CD4-positive, alpha-beta T cell treated with Interferon alpha-2 for 1 hour (primary cell): ENCODE measurements around the gene DTX2.
"Not testable (repeated sequence)": the region's sequence is repeated elsewhere in the genome, so short reads cannot be mapped to it uniquely, and the experiment has no call there.

Experiments used
- DNase-seq, 2 donors: peaks; one replicate each; pipeline ENCODE4 v3.0.0-alpha.2; 2020 to 2022

The DTX2 gene

GRCh38 chr7:76445577-76446008, 15.9 kb upstream of the DTX2 start:
- peak in 1 of 2 donors; percentile 12 for DNase-seq

GRCh38 chr7:76457017-76457416, 4.5 kb upstream of the DTX2 start:
- DNase-seq: not testable (repeated sequence)

GRCh38 chr7:76458504-76458903, 3.0 kb upstream of the DTX2 start:
- not testable (repeated sequence) for DNase-seq

GRCh38 chr7:76460767-76461166, 742 bp upstream of the DTX2 start:
- not testable (repeated sequence) for DNase-seq

- DNase-seq: not testable (repeated sequence)
Observed at GRCh38 chr7:76462271-76462882, 868 bp downstream of the DTX2 start.

GRCh38 chr7:76464959-76465358, 3.5 kb downstream of the DTX2 start:
- not testable (repeated sequence) for DNase-seq

GRCh38 chr7:76465950-76466349, 4.4 kb downstream of the DTX2 start:
- DNase-seq: not testable (repeated sequence)

GRCh38 chr7:76467743-76468404, 6.4 kb downstream of the DTX2 start:
- DNase-seq: not testable (repeated sequence)

- DNase-seq: not testable (repeated sequence)
Observed at GRCh38 chr7:76471556-76472221, 10.2 kb downstream of the DTX2 start.

- DNase-seq: not testable (repeated sequence)
Observed at GRCh38 chr7:76473097-76473496, 11.6 kb downstream of the DTX2 start.

- not testable (repeated sequence) for DNase-seq
Observed at GRCh38 chr7:76476280-76476679, 14.8 kb downstream of the DTX2 start.

- not testable (repeated sequence) for DNase-seq
Observed at GRCh38 chr7:76476742-76477474, 15.4 kb downstream of the DTX2 start.

GRCh38 chr7:76479628-76480027, 18.1 kb downstream of the DTX2 start:
- not testable (repeated sequence) for DNase-seq

- DNase-seq: not testable (repeated sequence)
Observed at GRCh38 chr7:76480403-76481253, 19.1 kb downstream of the DTX2 start.

- not testable (repeated sequence) for DNase-seq
Observed at GRCh38 chr7:76482660-76483059, 21.2 kb downstream of the DTX2 start.

GRCh38 chr7:76483081-76483480, 21.6 kb downstream of the DTX2 start:
- DNase-seq: not testable (repeated sequence)

- DNase-seq: not testable (repeated sequence)
Observed at GRCh38 chr7:76484456-76484855, 22.9 kb downstream of the DTX2 start.

GRCh38 chr7:76485822-76486610, 24.5 kb downstream of the DTX2 start:
- not testable (repeated sequence) for DNase-seq

- peak; percentile 16 to 42 for DNase-seq
Observed at GRCh38 chr7:76486618-76487017, 25.1 kb downstream of the DTX2 start.

GRCh38 chr7:76487969-76488368, 26.5 kb downstream of the DTX2 start:
- DNase-seq: not testable (repeated sequence)

- DNase-seq: not testable (repeated sequence)
Observed at GRCh38 chr7:76492139-76492538, 30.6 kb downstream of the DTX2 start.
